GM21576 (cell line): ENCODE results near the gene AUTS2.

ENCODE experiments used
- ATAC-seq: cut with Tn5 transposase; IDR thresholded peaks from one replicate; pipeline ENCODE4 v1.9.1; 2021; ENCODE audit warnings: mild to moderate bottlenecking, moderate library complexity; ENCODE audit not compliant: unreplicated experiment

The AUTS2 gene

DNA sequence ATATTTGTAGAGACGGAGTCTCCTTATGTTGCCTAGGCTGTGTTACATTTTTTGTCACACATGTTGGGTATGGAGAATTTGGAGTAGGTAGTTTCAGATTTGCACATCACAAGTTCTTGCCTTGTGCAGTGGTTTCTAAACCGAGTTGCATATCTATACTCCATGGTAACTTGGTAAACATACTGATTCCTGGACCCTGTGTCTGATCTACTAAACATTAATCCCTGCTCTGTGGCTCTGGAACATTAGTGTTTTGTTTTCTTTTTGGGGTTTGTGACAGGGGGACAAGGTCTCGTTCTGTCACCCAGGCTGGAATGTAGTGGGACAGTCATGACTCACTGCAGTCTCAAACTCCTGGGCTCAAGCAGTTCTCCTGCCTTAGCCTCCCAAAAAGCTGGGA, 24.7 kb downstream of the AUTS2 start:
- no peak for ATAC-seq

DNA sequence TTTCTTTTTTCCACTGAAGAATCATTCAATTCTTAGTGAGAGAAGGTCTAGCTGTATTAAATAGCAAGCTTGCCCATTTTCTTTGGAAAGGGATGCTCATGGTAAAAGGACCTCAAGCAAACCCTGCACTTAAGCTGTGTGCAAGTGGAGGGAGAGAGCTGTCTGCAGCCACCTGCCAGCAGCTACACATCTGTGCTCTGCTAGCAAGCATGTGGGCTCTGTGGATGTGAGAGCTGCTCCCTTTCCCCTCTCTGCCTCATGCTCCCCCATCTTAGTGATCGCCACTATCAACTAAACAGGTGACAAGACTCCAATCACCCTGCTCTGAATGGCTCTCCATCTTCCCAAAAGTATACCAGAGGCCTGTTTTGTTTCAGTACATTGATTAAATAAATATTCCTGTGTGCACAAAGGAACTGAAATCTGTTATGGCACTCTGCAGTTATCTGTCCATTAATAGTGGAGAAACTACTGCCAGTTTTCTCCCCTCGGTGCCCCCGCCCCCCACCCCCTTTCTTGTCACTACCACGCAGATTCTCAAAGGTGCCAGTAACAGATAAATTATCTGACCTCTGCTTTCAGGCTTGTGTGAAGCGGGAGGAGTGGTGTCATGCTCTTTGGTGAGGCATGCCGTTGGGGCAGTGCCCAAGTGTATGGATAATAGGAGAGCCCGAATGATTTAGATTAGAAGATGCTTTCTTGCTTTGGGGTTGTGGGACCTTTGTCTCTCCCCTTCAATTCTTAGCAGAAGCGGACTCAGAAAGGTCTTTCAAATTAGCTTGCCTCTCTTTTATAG, 26.4 kb downstream of the AUTS2 start:
- no peak for ATAC-seq

GRCh38 chr7:69625238-69625637, 27.0 kb downstream of the AUTS2 start:
- ATAC-seq = no peak

- ATAC-seq = no peak
Observed at GRCh38 chr7:69625798-69626197, 27.5 kb downstream of the AUTS2 start.

GRCh38 chr7:69630292-69630691, 32.0 kb downstream of the AUTS2 start:
- ATAC-seq = no peak

DNA sequence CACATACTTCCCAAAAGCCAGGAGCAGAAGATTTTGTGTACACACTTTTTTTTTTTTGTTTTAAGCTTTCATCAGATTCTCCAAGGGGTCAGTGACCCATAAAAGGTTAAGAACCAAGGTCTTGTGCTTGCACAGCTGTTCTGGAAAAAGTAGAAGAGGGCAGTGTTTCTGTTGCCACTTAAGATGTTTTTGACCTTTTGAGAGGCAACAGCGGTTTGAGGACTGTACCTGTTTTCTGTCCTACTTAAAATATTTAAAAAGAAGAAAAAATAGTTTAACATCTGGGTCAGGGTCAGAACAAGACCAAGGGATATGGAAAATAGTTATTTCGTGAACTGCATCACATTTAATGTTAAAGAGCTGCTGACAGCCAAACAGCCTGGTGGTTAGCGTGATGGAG, 32.9 kb downstream of the AUTS2 start:
- no peak for ATAC-seq

DNA sequence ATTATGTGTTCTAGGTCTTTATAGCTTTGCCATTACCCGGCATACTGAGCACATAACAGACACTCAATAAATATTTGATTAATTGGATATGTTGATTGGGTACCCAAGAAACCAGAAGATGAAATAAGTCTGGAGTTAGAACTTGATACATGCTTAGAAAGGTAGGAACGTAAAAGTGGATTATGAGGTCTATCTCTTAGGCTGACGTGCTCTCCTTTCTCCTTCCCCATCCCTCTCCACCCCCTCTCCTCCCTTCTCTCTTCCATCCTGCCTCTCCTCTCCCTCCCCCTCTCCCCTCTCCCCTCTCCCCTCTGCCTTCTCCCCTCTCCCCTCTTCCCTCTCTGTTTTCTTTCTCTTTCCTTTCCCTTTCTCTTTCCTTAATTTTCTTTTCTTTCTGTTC, 34.0 kb downstream of the AUTS2 start:
- ATAC-seq = no peak

GRCh38 chr7:69633122-69633831, 35.0 kb downstream of the AUTS2 start:
- no peak for ATAC-seq

- no peak for ATAC-seq
Observed at GRCh38 chr7:69635555-69636185, 37.4 kb downstream of the AUTS2 start.

DNA sequence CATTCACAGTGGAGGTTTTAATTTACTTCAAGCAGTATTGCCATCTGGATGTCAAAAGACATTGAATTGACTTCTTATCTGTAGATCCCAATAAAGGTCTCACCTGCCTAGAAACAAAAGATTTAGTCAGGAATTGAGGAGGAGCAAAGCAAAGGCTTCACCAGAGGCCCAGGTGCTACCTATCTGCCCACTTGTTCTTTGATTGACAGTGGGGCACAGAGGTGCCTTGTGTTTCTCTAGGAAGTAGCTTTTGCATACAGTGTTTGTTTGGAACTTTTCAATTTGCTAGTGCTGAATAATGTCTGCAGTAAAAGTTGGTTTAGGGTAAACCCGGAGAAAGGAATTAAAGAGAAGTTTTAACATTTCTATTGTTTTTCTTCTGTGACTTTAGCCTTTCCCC, 40.4 kb downstream of the AUTS2 start:
- ATAC-seq = no peak

- no peak for ATAC-seq
Observed at GRCh38 chr7:69640216-69640615, 41.9 kb downstream of the AUTS2 start.

GRCh38 chr7:69640925-69641594, 42.8 kb downstream of the AUTS2 start:
- ATAC-seq = no peak

DNA sequence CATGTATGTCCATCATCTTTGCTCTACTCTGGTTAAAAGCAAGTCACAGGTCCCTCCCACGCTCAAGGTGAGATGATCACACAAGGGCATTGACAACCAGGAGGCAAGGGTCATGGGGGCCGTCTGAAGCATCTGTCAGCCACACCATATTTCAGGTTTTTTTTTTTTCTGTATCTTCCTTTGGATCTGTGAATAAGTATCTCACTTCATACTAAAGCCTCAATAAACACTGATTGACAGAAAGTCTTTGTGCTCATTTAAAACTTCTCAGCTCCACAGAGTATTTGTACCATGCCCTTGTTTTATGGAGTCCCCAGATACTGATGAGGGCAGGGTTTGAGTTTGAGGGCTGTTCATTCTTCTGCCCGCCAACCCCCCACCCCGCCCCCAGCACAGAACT, 45.0 kb downstream of the AUTS2 start:
- no peak for ATAC-seq

DNA sequence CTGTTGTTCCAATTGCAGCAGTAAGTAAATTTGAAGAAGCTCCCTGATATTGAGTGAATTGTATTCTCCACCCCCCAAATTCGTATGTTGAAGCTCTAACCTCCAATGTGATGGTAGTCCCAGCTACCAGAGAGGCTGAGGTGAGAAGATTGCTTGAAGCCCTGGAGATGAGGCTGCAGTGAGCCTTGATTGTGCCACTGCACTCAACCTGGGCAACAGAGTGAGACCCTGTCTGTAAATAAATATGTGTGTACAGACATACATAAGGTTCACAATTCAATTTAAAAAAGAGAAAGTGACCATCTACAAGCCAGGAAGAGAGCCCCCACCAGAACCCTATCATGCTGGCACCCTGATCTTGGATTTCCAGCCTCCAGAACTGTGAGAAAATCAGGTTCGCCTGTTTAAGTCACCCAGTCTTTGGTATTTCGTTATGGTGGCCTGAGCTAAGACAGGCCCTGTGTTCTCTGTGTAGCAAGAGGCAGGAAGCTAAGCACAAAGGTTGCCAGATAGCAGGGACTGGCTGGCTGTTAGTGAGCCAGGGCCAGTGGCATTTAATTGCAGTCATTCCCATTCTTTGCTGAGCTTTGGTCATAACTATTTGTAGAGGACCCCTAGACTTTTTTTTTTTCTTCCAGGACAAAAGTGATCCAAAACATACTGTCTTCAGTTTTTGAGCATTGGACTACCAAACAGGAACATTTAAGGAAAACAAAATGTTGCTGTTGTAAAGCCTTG, 45.6 kb downstream of the AUTS2 start:
- no peak for ATAC-seq

- ATAC-seq = no peak
Observed at GRCh38 chr7:69645683-69646082, 47.4 kb downstream of the AUTS2 start.

- peak; percentile 80 for ATAC-seq
Observed at GRCh38 chr7:69651101-69651590, 52.9 kb downstream of the AUTS2 start.

GRCh38 chr7:69652947-69653701, 54.8 kb downstream of the AUTS2 start:
- no peak for ATAC-seq

DNA sequence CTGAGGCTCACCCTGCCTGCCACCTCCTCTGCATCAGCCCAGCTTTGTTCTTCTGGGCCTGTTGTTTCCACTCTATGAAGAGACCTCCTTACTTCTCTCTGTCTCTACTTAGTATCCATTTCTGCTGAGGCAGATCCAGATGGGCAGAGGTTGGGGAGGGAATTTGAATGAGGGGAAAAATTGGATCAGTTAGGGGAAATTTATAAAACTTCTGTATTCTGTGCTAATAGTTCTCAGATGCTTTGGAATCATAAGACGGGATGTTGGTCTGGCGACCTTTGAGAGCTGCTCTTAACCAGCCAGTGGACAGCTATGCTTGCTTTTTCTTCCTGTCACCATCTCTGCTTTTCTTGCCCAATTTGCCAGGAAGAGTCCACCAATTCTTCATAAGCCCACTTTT, 55.5 kb downstream of the AUTS2 start:
- ATAC-seq = no peak

DNA sequence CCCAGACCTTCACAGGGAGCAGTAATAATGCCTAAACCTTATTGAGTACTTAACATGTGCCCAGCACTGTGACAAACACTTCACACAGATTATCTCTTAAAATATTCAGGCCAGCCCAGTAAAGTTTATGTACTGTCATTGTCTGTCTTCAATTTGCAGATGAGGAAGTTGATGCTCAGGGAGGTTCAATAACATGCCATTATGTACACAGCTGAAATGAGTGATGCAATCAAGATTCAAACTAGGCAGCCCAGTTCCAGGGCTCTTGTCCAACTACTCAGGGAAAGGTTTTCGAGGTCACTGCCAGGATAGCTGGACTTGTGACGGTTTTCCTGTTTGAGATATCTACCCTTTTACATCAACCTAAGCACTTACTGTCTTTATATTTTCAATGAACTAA, 56.1 kb downstream of the AUTS2 start:
- ATAC-seq = no peak
